ENCODE measurements around the gene STXBP6.

GRCh38 chr14:24965578-24965933, 84.4 kb downstream of the STXBP6 start:
- no peak for TF ChIP-seq EZH2phosphoT487 (IDR thresholded peaks at IDR 0.05; ENCODE audit: unreplicated experiment)
- TF ChIP-seq, protein P1, sequence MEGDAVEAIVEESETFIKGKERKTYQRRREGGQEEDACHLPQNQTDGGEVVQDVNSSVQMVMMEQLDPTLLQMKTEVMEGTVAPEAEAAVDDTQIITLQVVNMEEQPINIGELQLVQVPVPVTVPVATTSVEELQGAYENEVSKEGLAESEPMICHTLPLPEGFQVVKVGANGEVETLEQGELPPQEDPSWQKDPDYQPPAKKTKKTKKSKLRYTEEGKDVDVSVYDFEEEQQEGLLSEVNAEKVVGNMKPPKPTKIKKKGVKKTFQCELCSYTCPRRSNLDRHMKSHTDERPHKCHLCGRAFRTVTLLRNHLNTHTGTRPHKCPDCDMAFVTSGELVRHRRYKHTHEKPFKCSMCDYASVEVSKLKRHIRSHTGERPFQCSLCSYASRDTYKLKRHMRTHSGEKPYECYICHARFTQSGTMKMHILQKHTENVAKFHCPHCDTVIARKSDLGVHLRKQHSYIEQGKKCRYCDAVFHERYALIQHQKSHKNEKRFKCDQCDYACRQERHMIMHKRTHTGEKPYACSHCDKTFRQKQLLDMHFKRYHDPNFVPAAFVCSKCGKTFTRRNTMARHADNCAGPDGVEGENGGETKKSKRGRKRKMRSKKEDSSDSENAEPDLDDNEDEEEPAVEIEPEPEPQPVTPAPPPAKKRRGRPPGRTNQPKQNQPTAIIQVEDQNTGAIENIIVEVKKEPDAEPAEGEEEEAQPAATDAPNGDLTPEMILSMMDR (conservative IDR thresholded peaks at IDR 0.05; ENCODE audit: low read depth in 2 of 2), result no peak
- TF ChIP-seq EZH2 (IDR thresholded peaks at IDR 0.05; ENCODE audit: low read depth, unreplicated experiment), result no peak
- no peak for TF ChIP-seq POLR2AphosphoS5 (IDR thresholded peaks at IDR 0.05; ENCODE audit: low read depth)
- no peak for TF ChIP-seq JUNB (IDR thresholded peaks at IDR 0.05; ENCODE audit: unreplicated experiment)
- no peak for TF ChIP-seq CREB1 (CRISPR knock-in tag; IDR thresholded peaks at IDR 0.05; ENCODE audit: low read depth)
- TF ChIP-seq ETS1 (IDR thresholded peaks at IDR 0.05), result no peak
- TF ChIP-seq, protein P2, sequence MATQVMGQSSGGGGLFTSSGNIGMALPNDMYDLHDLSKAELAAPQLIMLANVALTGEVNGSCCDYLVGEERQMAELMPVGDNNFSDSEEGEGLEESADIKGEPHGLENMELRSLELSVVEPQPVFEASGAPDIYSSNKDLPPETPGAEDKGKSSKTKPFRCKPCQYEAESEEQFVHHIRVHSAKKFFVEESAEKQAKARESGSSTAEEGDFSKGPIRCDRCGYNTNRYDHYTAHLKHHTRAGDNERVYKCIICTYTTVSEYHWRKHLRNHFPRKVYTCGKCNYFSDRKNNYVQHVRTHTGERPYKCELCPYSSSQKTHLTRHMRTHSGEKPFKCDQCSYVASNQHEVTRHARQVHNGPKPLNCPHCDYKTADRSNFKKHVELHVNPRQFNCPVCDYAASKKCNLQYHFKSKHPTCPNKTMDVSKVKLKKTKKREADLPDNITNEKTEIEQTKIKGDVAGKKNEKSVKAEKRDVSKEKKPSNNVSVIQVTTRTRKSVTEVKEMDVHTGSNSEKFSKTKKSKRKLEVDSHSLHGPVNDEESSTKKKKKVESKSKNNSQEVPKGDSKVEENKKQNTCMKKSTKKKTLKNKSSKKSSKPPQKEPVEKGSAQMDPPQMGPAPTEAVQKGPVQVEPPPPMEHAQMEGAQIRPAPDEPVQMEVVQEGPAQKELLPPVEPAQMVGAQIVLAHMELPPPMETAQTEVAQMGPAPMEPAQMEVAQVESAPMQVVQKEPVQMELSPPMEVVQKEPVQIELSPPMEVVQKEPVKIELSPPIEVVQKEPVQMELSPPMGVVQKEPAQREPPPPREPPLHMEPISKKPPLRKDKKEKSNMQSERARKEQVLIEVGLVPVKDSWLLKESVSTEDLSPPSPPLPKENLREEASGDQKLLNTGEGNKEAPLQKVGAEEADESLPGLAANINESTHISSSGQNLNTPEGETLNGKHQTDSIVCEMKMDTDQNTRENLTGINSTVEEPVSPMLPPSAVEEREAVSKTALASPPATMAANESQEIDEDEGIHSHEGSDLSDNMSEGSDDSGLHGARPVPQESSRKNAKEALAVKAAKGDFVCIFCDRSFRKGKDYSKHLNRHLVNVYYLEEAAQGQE (IDR thresholded peaks at IDR 0.05; ENCODE audit: unreplicated experiment), result no peak
- TF ChIP-seq ZNF331 (CRISPR knock-in tag; IDR thresholded peaks at IDR 0.05; ENCODE audit: low read depth), result no peak

Measured in GM23338 (cell line).